Activated CD8-positive, alpha-beta memory T cell treated with anti-CD3 and anti-CD28 coated beads, Interleukin-2, amount 50 U/mL, for 4 hours (primary cell): ENCODE results near the gene FGF19.
"Not testable (repeated sequence)": the region's sequence is repeated elsewhere in the genome, so short reads cannot be mapped to it uniquely, and the experiment has no call there.

Experiments used
- DNase-seq: peaks from one replicate; pipeline ENCODE4 v3.0.0-alpha.2; 2020

The FGF19 gene

DNA sequence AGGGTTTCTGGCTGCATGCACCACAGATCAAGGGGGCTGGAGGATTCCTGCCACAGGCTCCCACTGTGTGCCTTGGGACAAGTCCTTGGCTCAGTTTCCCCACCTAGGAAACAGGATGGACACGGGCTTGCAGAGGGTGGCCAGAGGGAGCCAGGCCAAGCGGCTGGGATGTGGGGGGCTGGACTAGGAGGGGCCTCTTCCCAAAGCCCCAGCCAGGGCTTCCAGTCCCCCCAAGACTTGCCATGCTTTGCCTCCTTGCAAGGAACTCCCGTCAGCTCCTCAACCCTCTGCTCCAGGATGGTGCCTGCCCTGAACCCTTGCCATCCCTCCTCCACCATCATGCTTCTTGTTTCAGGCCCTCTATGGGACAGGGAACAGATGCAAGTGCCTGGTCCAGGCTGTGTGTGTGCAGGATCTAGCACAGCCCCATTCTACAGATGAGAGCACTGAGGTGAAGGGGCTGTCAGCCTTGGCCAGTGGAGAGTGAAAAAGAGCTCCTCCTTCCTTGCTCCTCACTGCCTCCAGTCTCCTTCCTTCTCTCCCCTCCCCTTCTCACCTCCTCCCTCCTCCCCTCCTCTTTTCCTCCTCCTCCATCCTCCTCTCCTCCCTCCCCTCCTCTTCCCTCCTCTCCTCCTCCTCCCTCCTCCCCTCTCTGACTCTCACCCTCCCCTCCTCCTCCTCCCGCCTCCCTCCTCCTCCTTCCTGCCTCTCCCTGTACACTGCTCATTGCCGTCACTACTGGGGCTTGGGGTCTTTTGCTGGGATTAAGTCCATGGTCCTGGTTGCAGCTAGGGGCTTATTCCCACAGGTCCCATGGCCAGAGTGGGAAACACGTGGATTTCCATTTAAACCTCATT, 13.3 kb upstream of the FGF19 start:
- DNase-seq = no peak

DNA sequence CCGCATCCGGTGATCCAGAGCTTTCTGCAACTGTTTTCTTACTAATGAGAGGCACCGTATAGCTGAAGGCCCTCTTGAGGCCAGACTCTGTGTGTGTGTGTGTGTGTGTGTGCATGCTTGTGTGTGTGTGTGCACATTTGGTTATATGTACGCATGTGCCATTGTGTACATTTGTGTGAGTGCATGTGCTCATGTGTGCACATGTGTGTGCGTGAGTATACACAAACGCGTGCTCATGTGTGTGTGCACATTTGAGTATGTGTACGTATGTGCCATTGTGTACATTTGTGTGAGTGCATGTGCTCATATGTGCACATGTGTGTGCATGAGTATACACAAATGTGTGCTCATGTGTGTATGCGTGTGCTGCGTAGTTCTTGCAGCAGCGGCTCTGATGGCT, 12.3 kb upstream of the FGF19 start:
- no peak for DNase-seq

DNA sequence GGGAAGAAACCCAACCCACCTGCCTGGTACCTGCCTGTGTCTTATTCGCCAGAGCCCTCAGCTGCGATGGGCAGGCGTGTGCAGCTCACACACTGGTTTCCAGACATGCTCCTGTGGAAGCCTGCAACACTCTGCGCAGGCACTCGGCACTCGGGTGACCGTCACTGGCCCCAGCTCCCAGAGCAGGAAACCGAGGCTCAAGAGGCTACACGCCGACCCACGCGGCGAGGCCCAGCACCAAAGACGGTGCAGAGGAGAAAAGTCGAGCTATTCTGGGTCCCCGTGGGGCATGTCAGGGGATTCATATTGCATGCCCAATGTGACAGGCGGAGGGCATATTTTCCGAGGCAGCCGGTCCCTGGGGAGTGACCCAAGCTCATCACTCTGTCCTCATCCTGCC, 11.6 kb upstream of the FGF19 start:
- DNase-seq = no peak

DNA sequence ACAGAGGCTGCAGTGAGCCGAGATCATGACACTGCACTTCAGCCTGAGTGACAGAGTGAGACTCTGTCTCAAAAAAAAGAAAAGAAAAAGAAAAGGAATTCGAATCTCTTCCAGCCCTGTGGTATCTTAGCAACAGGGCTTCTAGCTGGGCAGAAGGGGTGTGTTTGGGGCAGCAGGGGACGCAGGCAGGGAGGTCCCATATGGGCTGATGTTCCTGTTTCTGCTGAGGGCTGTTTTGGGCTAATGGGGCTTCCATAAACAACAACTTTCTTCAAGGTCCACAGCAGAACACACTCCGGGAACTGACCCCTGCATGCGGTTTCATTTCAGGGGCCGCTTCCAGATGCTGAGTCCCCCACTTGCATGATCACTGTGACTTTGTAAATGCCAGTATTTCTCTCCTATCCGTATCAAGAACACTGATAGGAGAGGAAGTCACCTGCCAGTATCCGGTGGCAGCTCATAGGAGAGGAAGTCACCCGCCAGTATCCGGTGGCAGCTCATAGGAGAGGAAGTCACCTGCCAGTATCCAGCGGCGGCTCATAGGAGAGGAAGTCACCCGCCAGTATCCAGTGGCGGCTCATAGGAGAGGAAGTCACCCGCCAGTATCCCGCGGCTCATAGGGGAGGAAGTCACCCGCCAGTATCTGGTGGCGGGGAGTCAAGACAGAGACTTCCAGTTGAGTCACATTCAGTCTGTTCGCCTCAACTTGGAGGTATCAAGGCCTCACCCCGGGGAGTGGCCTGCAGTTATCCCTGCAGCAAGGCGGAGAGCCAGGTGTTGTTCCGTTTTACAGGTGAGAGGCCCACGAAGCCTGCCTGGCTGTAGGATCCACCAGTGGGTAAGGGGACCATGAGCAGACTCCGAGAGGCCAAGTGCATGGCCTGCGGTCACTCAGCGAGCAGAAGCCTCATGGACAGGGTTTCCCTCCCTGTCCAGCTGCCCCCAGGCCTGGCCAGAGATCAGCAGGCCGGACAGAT, 8.3 kb upstream of the FGF19 start:
- DNase-seq = no peak

DNA sequence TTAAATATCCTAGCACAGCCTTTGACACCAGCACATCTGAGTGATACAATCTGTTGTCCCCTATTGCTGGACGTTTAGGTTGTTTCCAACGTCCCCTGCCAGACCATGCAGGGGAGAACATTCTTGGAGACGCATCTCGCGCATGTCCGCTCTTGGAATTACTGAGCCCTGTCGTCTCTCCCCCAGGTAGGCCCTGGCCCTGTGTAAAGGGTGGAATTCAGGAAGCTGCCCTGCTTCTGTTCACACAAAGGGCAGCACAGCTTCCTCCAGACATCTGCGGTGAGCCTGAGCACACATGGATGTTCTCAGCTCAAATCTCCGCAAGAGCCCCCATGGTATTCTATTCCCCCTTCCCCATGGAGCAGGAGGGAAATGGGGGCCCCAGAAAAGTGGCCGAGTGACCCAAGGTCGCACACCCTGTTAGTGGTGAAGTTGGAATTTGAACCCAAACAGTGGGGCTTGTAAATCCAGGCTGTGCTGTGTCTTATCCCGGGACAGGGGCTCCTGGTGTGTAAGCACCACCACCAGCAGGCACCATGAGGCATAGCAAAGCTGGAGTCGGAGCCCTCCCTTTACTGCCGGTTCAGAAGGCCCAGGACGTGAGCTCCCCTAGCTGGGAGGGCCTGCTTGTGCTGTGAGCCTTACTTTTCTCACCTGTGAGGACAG, 5.0 kb upstream of the FGF19 start:
- no peak for DNase-seq

DNA sequence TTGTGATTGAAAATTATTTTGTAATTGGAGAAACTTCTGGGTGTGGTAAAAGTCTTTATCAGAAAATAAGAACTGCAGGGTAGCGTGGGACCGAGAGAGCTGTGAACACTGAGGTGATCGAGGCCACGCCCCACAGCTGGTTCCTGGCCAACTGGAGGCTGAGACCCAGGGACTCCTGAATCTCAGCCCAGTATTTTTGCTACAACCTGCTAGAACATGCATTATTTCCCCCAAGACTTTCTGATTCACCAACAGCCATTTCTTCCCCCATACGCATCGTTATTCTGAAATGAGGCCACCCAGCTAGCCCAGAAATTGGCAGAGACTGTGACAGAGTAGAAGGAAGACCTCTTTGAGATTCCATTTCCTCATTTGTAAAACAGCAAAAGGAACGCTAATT, 3.4 kb upstream of the FGF19 start:
- DNase-seq = no peak

DNA sequence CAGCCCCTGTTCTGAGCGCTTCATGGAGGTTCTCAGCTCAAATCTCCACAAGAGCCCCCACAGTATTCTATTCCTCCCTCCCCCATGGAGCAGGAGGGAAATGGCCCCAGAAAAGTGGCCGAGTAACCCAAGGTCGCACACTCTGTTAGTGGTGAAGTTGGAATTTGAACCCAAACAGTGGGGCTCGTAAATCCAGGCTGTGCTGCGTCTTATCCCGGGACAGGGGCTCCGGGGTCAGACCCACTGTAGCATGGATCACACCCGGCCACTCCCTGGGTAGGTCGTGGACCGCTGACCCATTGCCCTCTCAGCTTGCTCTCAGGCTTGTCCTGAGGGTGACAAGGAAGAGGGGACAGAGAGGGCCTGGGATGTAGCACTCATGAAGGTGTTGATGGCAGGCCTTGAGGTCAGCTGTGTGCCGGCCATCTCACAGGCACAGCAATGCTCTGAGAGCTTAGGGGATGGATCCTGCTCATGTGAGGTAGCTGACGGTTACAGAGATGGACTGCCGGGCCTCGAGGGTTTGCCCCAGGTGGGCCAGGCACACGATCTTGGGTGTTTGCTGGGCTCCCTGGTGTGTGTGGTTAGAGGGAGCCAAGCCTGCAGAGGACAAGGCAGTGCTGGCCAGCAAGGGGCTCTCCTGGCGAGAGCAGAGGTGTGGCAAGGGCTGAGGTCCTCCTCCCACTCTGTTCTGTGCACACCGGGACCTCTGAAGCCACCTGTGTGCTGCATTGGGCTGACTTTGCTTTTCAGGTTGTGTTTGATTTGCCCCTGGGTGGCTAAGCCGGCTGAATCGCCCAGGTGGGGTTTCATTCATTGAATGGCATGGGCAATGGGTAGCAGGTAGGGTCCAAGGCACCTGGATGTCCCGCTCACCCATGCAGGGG, 2.3 kb upstream of the FGF19 start:
- DNase-seq = no peak

DNA sequence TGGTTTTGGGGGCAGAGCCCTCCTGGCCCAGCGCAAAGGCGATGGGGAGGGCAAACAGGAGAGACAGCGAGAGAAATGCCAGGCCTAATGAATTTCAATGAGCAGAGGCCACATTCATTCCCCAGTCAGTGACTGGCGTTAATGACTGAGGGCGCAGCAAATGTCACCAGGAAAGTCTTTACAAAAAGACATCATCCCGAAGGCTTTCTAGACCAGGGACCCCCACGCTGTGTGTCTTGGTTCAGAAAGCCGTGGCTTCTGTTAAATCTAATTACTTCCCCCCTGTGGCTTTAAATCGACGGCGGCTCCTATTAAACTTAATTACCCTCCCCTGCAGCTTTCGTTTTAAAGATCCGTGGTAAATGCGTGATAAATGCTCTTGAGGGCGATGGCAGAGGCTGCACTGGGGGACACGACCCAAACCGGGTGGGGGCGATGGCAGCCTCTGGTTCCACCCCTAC, 1.6 kb upstream of the FGF19 start:
- no peak for DNase-seq

DNA sequence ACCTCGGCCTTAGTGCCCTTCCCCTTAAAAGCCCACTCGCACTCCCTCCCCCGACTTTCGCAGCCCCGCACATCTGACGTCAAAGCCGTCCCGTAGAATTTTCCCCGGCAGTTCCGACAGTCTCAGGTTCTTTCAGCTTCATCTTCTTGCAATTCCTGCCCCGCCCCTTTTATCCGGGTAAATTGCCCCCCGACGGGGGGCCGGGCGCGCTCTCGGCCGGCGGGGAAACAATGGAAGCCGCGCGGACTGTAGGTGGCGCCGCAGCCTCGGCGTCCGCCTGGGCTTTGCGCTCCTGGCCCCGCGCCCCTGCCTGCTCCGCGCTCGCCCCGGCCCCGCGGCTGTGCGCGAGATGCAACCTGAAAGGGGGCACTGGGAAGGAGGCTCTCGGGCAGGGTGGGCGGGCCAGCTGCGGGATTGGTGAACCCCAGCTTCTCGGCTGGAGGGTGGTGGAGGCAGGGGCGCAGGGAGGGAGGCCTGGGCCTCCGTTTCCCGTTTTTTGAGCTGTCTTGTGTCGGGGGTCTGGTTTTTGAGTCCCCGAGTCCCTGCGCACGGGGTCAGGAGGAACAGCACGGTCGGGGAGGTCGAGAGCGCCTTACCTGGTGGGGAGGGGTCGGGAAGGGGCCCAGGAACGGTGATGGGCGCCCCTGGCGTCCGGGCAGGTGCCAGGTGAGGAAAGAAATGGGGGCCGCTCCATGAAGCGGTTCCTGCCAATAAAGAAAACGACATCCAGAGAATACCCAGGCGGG, 859 bp upstream of the FGF19 start:
- DNase-seq = no peak

DNA sequence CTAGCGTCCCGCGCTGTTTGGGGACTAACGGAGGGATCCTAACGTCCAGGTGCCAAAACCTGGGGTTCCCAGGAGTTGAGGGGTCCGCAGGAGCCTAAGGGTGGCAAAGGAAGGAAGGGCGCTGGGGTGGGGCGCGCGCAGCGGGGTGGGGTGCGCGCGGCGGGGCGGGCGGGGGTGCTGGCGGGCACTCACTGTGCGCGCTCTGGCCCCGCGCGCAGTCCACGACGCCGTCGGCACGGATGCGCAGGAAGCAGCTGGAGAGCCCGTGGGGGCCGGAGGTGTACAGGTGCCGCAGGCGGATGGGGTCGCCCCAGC, 412 bp downstream of the FGF19 start:
- no peak for DNase-seq

DNA sequence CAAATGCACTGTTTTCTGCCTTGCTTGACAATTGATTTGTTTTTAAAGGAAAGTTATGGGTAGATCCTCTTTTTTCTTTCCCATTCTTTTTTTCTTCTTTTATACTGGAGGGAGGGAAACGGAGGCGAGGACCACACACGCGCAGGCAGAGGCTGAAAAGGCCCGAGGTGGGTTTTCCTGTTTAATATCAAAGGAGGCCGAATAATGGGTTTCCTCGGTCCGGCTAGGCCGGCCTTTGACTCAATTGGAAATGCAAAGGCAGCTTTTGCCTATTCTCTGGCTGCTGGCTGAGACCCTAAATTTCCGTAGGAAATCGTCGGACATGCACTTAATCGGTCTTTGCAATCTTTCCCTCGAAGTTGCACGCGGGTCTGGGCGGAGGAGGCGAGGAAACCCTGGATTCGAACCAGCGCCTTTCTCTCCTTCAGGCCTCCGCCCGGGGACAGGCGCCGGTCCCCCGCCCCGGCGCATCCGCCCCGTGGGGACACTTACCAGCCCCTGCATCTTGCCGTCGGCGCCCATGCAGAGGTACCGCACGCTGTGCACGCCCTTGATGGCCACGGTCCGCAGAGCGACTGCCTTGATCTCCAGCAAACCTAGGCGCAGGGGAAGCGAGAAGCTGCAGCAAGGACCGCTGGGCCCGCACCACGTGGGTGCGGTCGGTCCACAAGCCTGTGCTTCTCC, 911 bp downstream of the FGF19 start:
- DNase-seq = no peak

DNA sequence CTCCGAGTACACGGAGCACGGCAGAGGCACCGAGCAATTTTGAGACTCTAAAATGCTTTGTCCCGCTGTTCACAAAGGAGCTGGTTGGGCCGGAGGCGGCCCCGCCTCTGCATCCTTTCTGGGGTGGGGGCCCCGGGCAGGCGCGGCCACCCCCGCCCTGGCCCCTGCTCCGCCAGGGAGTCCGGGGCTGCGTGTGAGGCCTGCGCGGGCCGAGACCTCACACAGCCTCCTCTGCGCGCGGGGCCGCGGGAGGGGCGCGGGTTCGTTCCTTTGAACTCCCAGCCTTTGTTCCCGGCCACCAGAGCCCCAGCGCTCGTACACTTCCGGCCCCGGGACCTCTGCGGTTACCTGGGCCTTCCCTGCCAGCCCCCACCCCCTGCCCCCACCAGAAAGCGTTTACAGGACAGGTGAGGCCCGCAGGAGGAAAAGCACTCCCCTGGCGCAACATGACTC, 1.6 kb downstream of the FGF19 start:
- no peak for DNase-seq

DNA sequence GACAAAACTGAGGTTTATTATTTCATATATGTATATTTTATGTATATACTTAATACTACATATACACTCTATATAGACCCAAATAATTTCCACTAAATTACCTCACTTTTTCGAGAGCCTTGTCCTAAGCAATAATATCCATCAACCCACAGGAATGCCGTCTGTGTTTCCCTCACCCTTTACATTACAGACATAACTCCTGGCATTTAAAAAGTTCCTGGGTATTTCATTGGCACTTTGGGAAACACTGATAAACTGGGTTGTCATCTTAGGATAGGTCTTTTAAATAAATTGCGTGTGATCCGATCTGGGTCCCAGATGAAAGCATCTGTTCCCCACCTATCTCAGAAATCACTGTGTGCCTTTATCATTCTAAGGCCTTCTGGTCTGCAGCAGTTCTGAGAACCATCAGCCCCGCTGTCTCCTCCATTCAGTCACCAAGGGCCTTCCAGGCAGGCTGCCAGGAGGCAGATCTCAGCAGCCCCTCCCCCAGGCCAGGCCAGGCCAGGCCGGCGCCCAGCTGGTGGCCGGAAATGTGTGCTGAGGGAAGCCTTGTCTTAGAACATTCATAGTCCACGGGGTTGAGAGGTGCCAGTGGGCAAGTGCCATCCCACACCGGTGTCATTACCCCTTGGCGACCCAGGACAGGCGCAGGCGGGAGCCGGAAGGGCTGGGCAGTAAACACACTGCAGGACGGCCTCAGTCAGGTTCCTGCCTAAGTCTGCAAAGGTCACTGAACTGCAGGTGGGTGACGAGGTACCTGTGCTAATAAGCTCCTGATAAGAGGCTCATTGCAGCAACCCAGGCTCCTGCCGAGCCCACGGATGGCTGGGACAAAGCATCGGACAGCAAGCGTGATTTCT, 3.3 kb downstream of the FGF19 start:
- DNase-seq = no peak

DNA sequence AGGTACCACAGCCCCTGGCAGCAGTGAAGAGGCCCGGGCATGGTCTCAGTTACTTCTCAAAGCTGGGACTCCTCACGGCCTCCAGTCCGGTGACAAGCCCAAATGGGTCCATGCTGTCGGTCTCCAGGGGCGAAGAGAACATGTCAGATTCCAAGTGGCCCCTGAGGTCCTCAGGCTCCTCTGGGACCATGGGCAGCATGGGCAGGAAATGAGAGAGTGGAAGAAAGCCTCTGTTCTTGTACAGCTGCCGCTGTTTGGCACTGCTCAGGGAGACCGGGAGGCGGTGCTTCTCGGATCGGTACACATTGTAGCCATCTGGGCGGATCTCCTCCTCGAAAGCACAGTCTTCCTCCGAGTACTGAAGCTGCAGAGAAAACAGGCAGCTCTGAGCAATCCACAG, 4.6 kb downstream of the FGF19 start:
- DNase-seq = no peak

DNA sequence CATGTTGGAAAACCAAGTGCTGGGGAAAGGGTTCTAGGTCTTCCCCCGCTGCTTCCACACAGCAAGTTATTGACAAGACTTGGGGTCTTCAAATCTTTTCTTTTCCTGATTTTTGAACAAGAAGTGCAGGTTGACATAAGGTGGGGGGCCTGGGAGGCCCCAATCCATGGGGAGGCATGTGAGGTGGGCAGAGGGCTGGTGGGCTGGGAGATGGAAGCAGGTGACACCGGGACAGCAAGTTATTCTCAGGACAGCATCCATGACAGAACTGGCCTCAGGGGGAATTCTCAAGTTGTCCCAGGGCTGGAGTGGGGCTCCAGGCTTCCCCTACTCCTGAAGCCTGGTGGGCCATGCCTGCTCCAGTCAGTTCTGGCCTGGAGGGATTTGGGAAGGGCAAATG, 5.5 kb downstream of the FGF19 start:
- no peak for DNase-seq

DNA sequence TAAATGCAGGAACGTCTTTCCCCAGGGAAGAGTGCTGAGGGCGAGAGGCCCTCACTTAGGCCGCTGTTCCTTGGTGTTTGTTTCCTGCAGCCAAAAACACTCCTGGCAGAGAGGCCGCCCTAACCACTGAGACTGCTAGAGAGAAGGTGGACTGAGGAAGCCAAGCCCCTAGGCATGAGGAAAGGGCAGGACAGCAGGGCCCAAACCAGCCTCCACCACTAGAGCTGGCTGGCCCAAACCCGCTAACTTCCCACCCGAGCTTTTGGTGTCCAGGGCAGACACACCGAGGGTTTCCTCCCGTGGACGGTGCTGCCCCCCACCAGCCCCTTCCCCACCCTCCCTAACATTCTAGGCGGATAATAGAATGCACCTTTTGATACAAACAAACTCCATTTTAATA, 6.0 kb downstream of the FGF19 start:
- DNase-seq = no peak

DNA sequence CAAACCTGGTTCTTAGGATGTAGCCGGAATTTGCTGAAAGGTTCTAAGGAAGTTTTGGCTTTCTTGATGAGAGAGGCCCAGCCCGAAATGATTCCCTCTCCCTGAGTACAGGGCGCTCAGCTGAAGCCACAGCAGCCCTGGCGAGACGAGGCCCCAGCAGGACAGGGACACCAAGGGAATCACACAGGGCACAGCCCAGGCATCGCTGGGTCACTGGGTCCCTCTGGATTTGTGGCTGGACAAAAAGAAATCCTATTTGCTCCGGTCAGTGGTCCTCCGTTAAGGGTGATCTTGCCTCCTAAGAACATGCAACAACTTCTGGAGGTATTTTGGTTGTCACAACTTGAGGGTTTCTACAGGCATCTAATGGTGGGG, 6.4 kb downstream of the FGF19 start:
- DNase-seq = no peak

DNA sequence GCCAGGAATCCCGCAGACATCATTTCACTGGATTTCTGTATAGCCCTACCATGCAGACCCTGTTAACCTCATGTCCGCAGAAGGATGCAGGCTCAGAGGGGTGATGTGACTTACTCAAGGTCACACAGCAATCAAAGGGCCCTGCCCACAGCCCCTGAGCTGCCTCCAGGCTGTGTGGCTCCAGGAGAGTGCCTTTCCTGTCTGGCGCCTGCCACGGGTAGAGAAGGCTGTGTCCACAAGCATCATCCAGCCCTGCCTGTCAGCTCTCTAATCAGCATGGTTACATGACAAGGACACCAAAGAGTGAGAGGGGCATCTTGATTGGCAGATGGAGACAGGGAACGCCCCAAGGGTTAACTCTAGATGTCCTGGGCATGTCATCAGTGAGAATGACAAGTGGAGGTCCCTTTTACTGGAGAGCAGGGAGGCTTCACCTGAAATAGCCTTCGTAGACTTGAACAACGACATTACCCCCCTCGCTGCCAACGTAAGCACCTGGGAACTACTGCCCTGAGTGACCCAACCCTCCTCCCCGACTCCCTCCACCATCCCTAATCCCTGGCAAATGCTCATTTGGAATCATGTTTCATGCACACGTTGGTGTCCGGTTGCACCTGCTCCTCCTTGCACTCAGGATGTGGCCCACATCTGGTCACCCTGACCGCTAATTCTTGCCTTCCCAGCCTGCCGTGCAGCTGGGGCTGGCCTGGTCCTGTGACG, 6.9 kb downstream of the FGF19 start:
- no peak for DNase-seq

DNA sequence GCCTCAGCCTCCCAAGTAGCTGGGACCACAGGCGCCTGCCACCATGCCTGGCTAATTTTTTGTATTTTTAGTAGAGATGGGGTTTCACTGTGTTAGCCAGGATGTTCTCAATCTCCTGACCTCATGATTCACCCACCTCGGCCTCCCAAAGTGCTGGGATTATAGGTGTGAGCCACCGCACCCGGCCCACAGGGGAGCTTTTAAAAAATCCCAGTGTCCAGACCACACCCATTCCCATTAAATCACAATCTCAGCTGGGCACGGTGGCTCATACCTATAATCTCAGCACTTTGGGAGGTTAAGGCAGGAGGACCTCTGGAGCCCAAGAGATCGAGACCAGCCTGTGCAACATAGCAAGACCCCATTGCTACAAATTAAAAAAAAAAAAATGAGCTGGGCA, 7.8 kb downstream of the FGF19 start:
- DNase-seq = not testable (repeated sequence)
